IPS-NIHi7 (cell line): ENCODE results near the gene TMCO1.
A peak's percentile ranks its signal among the peaks of the same experiment; 100 is the strongest.
"Not testable (repeated sequence)": the region's sequence is repeated elsewhere in the genome, so short reads cannot be mapped to it uniquely, and the experiment has no call there.

ENCODE experiments used
- DNase-seq: peaks from one replicate; pipeline ENCODE4 v3.0.0; 2012; ENCODE audit warnings: mixed read lengths; ENCODE audit errors: extremely low spot score

The TMCO1 gene

DNA sequence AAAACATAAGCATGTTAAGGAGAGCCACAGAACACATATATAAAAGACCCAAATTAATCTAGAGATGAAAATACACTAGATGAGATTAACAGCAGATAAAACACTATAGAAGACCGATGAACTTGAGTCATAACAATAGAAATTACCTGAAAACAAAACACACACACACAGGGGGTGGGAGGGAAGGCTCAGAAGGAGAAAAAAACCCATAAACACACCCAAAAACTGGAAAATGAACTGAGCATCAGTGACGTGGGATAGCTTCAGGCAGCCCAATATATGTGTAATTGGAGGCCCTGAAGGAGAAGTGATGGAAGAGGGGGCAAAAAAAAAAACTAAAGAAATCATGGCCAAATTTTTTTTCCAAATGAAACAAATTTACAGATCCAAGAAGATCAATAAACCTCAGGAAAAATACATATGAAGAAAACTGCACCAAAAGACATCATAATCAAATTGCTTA is 81.7 kb downstream of the TMCO1 start:
- no peak for DNase-seq

- DNase-seq = peak; percentile 61
These were observed 82.3 kb downstream of the TMCO1 start for GRCh38 chr1:165686121-165686970.

DNA sequence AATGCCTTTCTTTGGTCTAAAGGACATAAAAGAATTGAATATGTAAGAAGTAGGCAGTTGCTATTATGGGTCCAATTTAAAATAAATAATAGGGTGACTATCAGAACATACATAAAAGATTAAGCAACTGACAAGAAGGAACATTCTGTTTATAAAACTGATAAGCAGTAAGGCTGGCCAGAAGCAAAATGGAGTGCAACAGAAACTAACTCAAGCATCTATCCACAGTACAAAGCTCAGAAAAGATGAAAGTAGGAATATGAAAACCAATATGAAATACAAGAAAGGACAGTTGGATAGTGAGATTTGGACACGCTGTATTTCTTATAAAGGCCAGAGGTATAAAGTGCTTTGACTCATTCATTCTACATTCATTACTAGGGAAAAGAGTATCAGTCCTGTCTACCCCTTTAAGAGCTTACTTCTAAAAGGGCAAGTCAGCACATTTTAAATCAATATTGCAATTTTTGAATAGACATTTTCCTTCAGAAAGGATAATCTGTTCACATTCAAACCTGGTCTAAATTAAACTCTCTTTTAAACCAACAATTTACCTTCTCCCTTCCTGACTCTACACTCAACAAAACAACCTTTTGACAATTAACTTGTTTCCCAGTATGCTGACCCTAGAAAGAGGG is 84.7 kb downstream of the TMCO1 start:
- no peak for DNase-seq

GRCh38 chr1:165680773-165681172 is 87.9 kb downstream of the TMCO1 start:
- DNase-seq = not testable (repeated sequence)

GRCh38 chr1:165680303-165680702 is 88.4 kb downstream of the TMCO1 start:
- DNase-seq = no peak

DNA sequence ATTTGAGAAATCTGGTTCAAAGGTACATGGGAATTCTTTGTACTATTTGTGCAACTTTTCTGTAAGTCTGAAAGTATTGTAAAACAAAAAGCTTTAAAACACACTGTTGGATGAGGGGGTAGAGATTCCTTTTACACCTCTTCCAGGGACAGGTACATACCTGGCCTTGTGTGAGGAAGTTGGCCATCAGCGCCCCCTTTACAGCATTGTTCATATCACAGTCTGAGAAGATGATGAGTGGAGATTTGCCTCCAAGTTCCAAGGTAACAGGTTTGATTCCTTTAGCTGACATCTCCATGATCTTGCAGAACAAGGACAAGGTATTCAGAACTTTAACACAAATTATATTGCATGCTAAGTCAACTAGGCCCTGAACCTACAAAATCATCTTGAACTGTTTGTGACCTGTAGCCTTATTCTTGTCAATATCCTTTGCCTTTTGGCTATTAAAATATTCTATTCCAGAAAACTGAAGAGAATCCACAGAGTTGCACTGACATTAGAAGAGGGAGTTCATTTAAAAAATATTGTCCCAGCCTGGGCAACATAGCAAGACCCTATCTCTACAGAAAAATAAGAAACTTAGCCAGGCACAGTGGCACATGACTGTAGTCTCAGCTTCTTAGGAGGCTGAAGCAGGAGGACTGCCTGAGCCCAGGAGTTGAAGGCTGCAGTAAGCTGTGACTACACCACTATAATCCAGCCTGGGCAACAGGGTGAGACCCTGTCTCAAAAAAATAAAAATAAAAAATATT is 89.2 kb downstream of the TMCO1 start:
- DNase-seq = peak; percentile 20

DNA sequence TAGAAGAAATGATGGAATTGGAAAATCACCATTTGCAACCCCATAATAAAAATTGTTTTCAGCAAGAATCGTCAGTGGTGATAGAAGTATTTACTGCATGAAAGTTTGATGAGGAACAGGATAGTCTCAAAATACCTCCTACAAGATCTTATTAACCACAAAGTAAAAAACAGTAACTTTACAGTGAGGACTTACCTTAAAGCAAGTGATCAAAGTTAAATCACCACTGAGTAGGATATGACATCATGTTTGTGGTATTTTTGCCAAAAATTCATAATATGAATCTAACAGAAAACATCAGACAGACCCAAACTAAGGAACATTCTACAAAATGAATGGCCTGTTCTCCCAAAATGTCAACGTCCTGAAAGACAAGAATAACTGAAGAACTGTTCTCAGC is 90.2 kb downstream of the TMCO1 start:
- no peak for DNase-seq
